A549 treated with AZD2906 at 1 μM for 4 hours (cell line): ENCODE measurements around the gene ANO8. TPM values are rescaled to one million over a fixed set of nuclear protein-coding genes. Genes with fewer than 3 reads are reported as not detected.

Source experiments
- total RNA-seq: library from RNA; stranded (reverse); fragments of 200-300 nt; extraction: Qiagen RNA extraction; gene quantifications from 5 replicates; pipeline ENCODE4 v1.2.3, GENCODE V29; 2022

ANO8 gene, protein sequence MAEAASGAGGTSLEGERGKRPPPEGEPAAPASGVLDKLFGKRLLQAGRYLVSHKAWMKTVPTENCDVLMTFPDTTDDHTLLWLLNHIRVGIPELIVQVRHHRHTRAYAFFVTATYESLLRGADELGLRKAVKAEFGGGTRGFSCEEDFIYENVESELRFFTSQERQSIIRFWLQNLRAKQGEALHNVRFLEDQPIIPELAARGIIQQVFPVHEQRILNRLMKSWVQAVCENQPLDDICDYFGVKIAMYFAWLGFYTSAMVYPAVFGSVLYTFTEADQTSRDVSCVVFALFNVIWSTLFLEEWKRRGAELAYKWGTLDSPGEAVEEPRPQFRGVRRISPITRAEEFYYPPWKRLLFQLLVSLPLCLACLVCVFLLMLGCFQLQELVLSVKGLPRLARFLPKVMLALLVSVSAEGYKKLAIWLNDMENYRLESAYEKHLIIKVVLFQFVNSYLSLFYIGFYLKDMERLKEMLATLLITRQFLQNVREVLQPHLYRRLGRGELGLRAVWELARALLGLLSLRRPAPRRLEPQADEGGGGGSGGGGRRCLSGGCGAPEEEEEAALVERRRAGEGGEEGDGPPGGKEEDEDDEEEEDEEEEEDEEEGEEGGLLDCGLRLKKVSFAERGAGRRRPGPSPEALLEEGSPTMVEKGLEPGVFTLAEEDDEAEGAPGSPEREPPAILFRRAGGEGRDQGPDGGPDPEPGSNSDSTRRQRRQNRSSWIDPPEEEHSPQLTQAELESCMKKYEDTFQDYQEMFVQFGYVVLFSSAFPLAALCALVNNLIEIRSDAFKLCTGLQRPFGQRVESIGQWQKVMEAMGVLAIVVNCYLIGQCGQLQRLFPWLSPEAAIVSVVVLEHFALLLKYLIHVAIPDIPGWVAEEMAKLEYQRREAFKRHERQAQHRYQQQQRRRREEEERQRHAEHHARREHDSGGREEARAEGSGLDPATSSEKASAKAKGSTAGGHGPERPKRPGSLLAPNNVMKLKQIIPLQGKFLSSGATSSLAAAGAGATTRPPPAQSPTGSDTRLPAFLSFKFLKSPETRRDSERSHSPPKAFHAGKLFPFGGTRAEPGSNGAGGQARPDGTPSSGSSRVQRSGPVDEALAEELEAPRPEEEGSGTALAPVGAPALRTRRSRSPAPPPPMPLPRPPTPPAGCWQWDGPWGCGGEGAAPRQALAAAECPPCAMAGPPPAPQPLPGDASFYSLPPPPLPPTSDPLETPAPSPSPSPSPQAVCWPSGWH
- 2.0 to 3.8 TPM (median 3.3 TPM) in 5 replicates for total RNA-seq

DNA sequence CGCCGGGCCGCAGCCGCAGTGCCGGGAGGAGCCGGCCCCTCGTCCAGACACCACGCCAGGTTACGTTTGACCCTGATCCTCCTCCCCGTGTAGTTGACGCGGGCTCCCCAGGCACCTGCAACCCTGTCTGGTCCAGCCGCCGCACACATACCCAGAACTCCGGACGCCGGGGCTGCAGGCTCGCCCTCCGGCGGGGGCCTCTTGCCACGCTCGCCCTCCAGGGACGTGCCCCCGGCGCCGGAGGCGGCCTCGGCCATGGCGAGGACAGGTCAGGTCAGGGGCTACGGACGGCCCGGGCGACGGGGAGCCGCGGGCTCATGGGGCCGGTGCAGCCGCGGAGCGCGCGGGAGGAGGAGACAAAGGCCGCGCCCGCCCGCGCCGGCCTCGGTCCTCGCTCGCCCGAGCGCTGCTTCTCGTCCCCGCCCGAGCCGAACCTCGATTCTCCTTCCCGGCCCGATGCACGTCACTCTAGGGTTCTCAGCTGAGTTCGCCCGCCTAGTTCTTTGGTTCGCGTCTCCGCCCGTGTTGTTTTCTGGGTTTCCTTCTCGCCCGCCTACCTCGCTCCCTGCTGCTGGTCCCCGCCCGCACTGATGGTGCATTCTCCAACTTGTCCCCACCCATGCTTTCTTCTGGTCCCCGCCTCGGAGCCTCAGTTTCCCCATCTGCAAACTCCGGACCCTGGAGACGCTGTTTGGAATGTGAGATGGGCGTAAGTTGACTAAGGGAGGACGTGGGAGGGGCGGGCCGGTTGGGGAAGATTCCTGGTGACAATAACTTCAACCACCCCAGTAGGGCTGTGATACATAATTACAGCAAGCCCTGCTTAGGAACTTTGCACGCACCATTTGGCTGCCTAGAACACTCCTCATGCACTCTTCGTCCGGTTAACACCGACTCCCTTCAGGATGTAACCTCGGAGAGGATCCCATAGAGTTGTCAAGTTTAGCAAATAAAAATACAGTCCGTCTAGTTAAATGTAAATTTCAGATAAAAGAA lies at the start of gene ANO8:
ANO8 (minus strand) TSS at position 442 of the 996 bp plus-strand sequence; CDS start at position 257, 185 bp downstream.

DNA sequence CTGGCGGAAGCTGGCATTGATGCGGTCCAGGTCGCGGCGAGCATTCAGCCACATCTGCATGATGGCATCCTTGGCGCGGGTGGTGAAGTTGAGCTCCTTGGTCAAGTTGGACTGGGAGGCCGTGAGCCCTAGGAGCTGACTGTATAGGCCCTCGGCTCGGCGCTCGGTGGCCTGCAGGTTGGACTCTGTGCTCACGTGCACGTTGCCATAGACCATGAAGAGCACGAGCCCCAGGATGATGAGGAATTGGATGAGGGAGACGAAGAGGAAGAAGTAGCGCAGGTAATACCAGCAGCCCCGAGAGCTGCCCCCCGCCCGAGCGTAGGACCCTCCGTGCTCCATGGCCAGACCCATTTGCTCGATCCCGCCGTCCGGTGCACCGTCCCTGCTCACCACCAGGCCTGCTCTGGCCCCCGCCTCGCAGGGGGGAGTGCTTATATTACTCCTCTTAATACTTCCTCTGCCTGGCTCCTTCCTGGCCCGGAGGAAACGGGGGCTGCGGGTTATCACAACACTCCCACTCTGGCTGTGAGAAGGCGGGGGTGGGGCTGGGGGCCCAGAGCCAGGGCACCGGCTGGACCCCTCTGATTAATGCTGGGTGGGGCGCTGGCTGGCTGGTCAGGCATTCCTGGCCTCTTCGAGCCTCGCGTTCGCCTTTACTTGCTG lies 42.4 kb upstream of the ANO8 start, which contains the start of gene PLVAP:
PLVAP (minus strand) TSS at position 408 of the 666 bp plus-strand sequence; CDS start at position 354, 54 bp downstream.

DNA sequence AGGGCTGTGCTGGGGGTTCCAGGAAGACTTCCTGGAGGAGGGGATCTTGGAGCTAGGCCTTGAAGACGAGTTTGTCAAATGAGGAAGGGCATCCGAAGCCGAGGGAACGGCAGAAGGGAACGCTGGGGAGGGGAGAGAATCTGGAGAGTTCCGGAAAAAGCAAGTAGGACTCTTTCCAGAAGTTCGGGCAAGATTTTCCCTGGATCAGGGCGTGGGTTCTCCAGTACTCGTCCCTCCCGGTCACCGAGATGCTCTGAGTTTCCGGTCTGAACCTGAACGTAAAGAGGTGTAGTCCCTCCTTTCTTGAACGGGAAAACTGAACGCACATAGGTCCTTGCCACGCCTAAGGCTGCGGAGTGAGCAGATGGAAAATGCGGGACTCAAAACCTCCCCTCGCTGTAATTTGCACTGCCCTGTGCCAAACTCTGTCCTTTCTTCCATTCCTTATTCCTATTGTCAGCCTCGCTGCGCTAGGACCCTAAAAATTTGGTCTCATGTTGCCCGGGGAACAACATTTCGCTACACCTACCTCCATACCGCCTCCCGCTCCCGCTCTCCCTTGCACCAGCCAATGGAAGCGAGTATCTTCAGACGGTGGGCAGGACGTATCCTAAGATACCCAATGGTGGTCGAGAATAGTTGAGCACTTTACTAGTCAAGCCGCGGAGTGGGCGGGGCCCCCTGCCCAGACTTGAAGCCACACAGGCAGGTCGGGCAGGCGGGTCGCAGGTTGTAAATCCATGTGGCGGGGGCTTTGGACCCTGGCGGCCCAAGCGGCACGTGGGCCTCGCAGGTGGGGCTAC lies 2.4 kb upstream of the ANO8 start, which contains the start of gene GTPBP3:
GTPBP3 (plus strand) TSS at position 682 of the 803 bp plus-strand sequence; CDS start at position 741, 59 bp downstream.

DNA sequence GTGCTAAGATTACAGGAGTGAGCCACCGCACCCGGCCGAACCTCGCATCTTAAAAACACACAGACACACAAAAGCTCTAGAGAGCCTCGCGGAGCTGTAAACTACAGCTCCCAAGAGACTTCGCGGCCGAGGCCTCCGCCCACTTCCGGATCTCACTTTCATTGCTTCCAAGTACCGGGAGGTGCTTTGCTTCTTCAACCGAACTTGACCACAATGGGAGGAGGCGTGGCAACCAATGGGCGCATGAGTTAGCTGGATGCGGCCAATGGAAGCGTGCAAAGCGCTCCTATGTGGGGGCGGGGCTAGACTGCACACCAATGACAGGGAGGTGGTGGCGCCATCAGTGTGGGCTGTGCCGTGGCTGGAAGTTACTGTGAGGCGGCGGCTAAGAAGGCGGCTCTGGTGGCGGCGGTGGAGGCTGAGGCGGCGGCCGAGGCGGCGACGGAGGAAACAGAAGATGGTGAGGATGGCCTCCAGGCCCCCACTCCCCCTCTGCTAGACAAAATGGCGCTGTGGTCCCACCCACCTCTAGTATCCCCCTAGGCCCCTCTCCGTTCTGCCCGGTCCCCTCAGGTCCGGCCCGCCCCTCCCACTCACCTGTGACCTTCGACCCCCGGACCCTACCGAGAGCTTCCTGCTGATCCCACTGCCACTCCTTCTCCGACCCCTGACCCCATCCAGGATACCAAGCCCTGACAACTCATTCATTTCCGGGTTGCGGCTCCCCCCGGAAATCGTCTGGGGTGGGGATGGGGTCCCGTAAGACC lies 25.3 kb downstream of the ANO8 start, which contains the start of gene DDA1:
DDA1 (plus strand) TSS at position 366 of the 767 bp plus-strand sequence; CDS start at position 458, 92 bp downstream.

DNA sequence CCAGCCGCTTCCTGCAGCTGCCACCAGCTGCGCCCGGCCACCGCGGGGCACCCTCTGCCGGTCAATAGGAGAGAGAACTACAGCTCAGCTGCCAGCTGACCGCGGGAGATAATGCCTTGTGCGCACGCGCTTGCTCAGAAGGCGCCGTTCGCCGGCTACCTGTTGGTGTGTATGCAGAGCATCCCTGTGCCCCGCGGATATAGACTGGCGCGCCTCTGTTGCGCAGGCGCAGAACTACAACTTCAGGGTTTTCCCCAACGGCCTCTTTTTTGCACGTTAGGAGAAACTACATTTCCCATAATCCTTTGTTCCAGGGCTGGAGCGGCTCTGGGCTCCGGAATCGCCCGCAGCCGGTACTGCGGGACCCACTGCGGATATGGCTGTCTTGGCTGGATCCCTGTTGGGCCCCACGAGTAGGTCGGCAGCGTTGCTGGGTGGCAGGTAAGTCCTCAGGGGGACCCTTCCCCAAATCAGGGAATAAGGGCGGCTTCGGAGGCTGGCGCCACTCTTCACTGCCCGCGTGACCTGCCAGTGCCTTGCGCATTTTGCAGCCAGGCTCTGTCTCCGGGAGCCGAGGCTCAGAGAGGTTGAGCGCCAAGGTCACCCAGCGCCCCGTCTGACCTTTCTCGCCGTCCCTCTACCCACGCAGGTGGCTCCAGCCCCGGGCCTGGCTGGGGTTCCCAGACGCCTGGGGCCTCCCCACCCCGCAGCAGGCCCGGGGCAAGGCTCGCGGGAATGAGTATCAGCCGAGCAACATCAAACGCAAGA lies 29.0 kb downstream of the ANO8 start, which contains the start of gene MRPL34:
MRPL34 (plus strand) TSS at position 356 of the 768 bp plus-strand sequence; CDS start at position 377, 21 bp downstream.

DNA sequence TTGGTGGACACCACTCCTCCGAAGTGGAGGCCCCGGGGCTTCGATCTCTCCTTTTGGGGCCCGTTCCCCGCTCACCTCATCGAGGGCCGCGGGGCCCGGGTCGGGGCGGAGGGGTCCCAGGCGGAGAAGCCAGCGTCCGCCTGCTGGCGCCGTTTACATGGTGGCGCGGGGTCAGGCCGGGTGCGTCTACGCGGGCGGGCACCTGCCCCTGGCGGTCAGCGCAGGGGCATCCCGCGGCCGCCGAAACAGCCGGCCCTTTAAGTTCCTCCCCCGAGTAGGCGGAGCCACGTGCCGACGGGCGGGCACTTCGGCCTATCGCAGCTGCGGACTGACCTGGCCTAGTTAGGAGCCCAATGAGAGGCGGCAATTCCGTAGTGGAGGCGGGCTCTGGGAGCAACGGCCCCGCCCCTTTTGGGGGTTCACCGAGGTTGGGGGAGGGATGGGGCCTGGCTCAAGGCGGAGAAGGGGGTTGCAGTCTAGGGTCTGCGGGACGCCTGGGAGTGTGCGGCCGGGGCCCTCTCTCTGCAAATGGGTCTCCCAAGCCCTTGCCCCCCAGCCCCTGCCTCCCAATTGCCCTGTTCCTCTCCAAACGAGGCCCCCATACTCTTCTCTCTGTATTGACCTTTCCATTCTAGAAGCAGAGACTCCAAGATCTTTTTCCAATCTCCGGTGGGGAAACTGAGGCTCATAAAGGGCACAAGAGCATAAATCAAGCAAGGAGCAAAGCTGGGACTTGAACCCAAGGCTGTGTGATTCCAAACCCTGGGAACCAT lies 31.3 kb downstream of the ANO8 start, which contains the start of gene ABHD8:
ABHD8 (minus strand) TSS at position 259 of the 773 bp plus-strand sequence. CDS start 1,809 bp downstream, outside the sequence.

DNA sequence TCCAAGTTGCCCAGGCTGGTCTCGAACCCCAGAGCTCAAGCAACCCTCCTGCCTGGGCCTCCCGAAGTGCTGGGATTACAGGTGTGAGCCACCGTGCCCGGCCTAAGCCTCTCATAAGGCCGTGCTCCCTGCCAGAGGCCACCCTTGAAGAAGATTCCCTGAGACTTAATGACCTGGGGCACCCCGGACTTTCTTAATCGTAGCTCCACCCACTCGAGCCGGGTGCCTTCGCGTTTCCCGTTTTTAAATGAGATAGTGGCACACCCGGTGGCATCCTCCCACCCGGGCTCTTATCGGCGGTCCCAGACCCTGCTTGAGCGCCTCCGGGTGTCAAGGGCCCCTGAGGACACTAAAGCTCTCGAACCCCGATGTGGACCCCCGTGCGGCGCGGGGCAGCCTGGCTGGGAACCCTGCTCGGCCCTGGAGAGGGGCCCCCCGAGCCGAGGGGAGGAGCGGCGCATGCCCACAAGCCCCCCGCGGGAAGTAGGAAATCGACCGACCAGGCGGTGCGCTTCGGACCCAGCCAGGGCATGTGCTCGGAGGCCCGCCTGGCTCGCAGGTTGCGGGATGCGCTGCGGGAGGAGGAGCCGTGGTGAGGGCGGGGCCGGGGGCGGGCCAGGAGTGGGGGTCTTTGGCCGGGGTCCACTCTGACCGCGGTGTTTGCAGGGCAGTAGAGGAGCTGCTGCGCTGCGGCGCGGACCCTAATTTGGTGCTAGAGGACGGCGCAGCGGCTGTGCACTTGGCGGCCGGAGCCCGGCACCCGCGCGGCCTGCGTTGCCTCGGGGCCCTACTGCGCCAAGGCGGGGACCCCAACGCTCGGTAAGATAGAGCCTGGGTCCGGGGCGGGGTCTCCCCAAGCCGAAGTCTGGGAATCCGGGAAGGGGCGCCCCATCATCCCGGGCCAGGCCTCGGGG lies 53.0 kb downstream of the ANO8 start, which contains the start of gene ANKLE1:
ANKLE1 (plus strand) TSS at position 511 of the 914 bp plus-strand sequence; CDS start at position 531, 20 bp downstream.

Other genes starting within 250 kb of the ANO8 start
- 15.1 to 18.3 TPM (median 16.2 TPM) in 5 replicates for gene USE1, start 119.5 kb downstream of the ANO8 start, total RNA-seq
- gene OCEL1, start 108.6 kb downstream of the ANO8 start, total RNA-seq, result 12.4 to 13.5 TPM (median 12.8 TPM) in 5 replicates
- gene NR2F6, start 88.9 kb downstream of the ANO8 start, total RNA-seq, result 26.5 to 68.6 TPM (median 64.2 TPM) in 5 replicates
- not detected in 5 replicates for gene USHBP1, start 70.1 kb downstream of the ANO8 start, total RNA-seq
- gene BABAM1, start 67.4 kb downstream of the ANO8 start, total RNA-seq, result 56.9 to 65.2 TPM (median 60.7 TPM) in 5 replicates
- 0.11 to 0.48 TPM (median 0.47 TPM) in 5 replicates for gene ANKLE1, start 53.0 kb downstream of the ANO8 start, total RNA-seq
- 2.2 to 3.3 TPM (median 3.1 TPM) in 5 replicates for gene ABHD8, start 31.4 kb downstream of the ANO8 start, total RNA-seq
- 55.8 to 85.4 TPM (median 81.6 TPM) in 5 replicates for gene MRPL34, start 29.0 kb downstream of the ANO8 start, total RNA-seq
- 51.2 to 57.9 TPM (median 54.8 TPM) in 5 replicates for gene DDA1, start 25.3 kb downstream of the ANO8 start, total RNA-seq
- 13.2 to 20.3 TPM (median 19.3 TPM) in 5 replicates for gene GTPBP3, start 2.7 kb upstream of the ANO8 start, total RNA-seq
- gene PLVAP, start 42.5 kb upstream of the ANO8 start, total RNA-seq, result not detected in 5 replicates
- not detected in 5 replicates for gene CCDC194, start 59.3 kb upstream of the ANO8 start, total RNA-seq
- gene BST2, start 70.8 kb upstream of the ANO8 start, total RNA-seq, result 0.12 to 0.22 TPM (median 0.16 TPM) in 5 replicates
- 30.6 to 42.8 TPM (median 40.1 TPM) in 5 replicates for gene MVB12A, start 85.2 kb upstream of the ANO8 start, total RNA-seq
- gene TMEM221, start 113.8 kb upstream of the ANO8 start, total RNA-seq, result 0.31 to 0.71 TPM (median 0.64 TPM) in 5 replicates
- gene NXNL1, start 126.1 kb upstream of the ANO8 start, total RNA-seq, result not detected in 5 replicates
- 2.2 to 3.0 TPM (median 2.4 TPM) in 5 replicates for gene SLC27A1, start 135.7 kb upstream of the ANO8 start, total RNA-seq
- 48.4 to 84.4 TPM (median 77.5 TPM) in 5 replicates for gene PGLS, start 176.8 kb upstream of the ANO8 start, total RNA-seq
- 58.2 to 69.3 TPM (median 67.4 TPM) in 5 replicates for gene COLGALT1, start 220.8 kb upstream of the ANO8 start, total RNA-seq